KMS-11 (cell line): ENCODE measurements around the gene SULT4A1.

ENCODE experiments used
- H2AFZ ChIP-seq: fragments of 200-600 bp; sonication (generic); 2 replicates; pipeline ENCODE4 v1.6.1; 2016; ENCODE audit warnings: antibody characterized with exemption, mixed run types, low read depth
- H3K27ac ChIP-seq: fragments of 200-600 bp; sonication (generic); 2 replicates; pipeline ENCODE4 v1.6.1; 2016; ENCODE audit warnings: mild to moderate bottlenecking, mixed run types
- H3K27me3 ChIP-seq: fragments of 200-600 bp; sonication (generic); 2 replicates; pipeline ENCODE4 v1.6.1; 2017; ENCODE audit warnings: mild to moderate bottlenecking, low read depth, mixed run types, moderate library complexity; ENCODE audit not compliant: insufficient read depth
- H3K36me3 ChIP-seq: fragments of 200-600 bp; sonication (generic); 2 replicates; pipeline ENCODE4 v1.6.1; 2017; ENCODE audit warnings: mild to moderate bottlenecking, mixed run types; ENCODE audit not compliant: insufficient read depth
- H3K4me1 ChIP-seq: fragments of 200-600 bp; sonication (generic); 2 replicates; pipeline ENCODE4 v1.6.1; 2016; ENCODE audit warnings: mild to moderate bottlenecking, low read depth, mixed run types; ENCODE audit not compliant: poor library complexity, severe bottlenecking
- H3K4me2 ChIP-seq: fragments of 200-600 bp; sonication (generic); 2 replicates; pipeline ENCODE4 v1.7.0; 2016; ENCODE audit warnings: mild to moderate bottlenecking, mixed run types
- H3K4me3 ChIP-seq: fragments of 200-600 bp; sonication (generic); IDR thresholded peaks from 2 replicates; pipeline ENCODE4 v1.6.1; 2017; ENCODE audit warnings: low read depth, low read length, mixed read lengths; ENCODE audit not compliant: insufficient read depth
- H3K79me2 ChIP-seq: fragments of 200-600 bp; sonication (generic); 2 replicates; pipeline ENCODE4 v1.6.1; 2016; ENCODE audit warnings: low read depth, mixed run types; ENCODE audit not compliant: insufficient read depth
- H3K9ac ChIP-seq: fragments of 200-600 bp; sonication (generic); 2 replicates; pipeline ENCODE4 v1.6.1; 2016; ENCODE audit warnings: mild to moderate bottlenecking, mixed run types
- H4K20me1 ChIP-seq: fragments of 200-600 bp; sonication (generic); 2 replicates; pipeline ENCODE4 v1.6.1; 2016; ENCODE audit warnings: mild to moderate bottlenecking, mixed run types; ENCODE audit not compliant: insufficient read depth
- CTCF ChIP-seq: fragments of 200-600 bp; sonication (generic); conservative IDR thresholded peaks from 2 replicates; pipeline ENCODE4 v1.6.1; 2017; ENCODE audit warnings: low read depth, mild to moderate bottlenecking, antibody characterized with exemption, low read length, moderate library complexity, mixed read lengths

SULT4A1 gene

GRCh38 chr22:43839781-43840180 is 22.5 kb downstream of the SULT4A1 start:
- H3K27ac ChIP-seq, result no peak overlapping the region
- H3K4me2 ChIP-seq, result no peak overlapping the region
- H3K36me3 ChIP-seq, result no peaks in the 10 kb centered on the region
- H2AFZ ChIP-seq, result no peak overlapping the region
- no peak overlapping the region for H3K9ac ChIP-seq
- peaks cover 47% of the 10 kb centered on the region for H3K27me3 ChIP-seq
- TF ChIP-seq CTCF, result no peak
- no peaks in the 10 kb centered on the region for H3K79me2 ChIP-seq
- H3K4me3 ChIP-seq, result no peak overlapping the region
- no peaks in the 10 kb centered on the region for H4K20me1 ChIP-seq
- H3K4me1 ChIP-seq, result no peaks in the 10 kb centered on the region

- Histone ChIP-seq H2AFZ (no peak overlapping the region), H3K36me3 (no peaks in the 10 kb centered on the region), H3K27ac (no peak overlapping the region), H3K4me3 (no peak overlapping the region), H4K20me1 (no peaks in the 10 kb centered on the region), H3K4me1 (no peaks in the 10 kb centered on the region), H3K27me3 (peaks cover 41% of the 10 kb centered on the region; the same call in 1 of the 2 replicates), H3K9ac (no peak overlapping the region), H3K4me2 (no peak overlapping the region), H3K79me2 (no peaks in the 10 kb centered on the region)
- TF ChIP-seq CTCF, result no peak
Measured at GRCh38 chr22:43838571-43839307, 23.6 kb downstream of the SULT4A1 start.

GRCh38 chr22:43838161-43838560 is 24.2 kb downstream of the SULT4A1 start:
- no peaks in the 10 kb centered on the region for H4K20me1 ChIP-seq
- no peaks in the 10 kb centered on the region for H3K79me2 ChIP-seq
- H3K4me3 ChIP-seq, result no peak overlapping the region
- H3K27ac ChIP-seq, result no peak overlapping the region
- H3K4me2 ChIP-seq, result no peak overlapping the region
- TF ChIP-seq CTCF, result no peak
- H3K9ac ChIP-seq, result no peak overlapping the region
- H3K36me3 ChIP-seq, result no peaks in the 10 kb centered on the region
- no peak overlapping the region for H2AFZ ChIP-seq
- H3K27me3 ChIP-seq, result peaks cover 36% of the 10 kb centered on the region; the same call in 1 of the 2 replicates
- H3K4me1 ChIP-seq, result no peaks in the 10 kb centered on the region

- Histone ChIP-seq H4K20me1 (no peaks in the 10 kb centered on the region), H3K27me3 (peaks cover 31% of the 10 kb centered on the region; the same call in 1 of the 2 replicates), H3K79me2 (no peaks in the 10 kb centered on the region), H3K4me2 (no peak overlapping the region), H2AFZ (no peak overlapping the region), H3K4me3 (no peak overlapping the region), H3K27ac (no peak overlapping the region), H3K4me1 (no peaks in the 10 kb centered on the region), H3K9ac (no peak overlapping the region), H3K36me3 (no peaks in the 10 kb centered on the region)
- TF ChIP-seq CTCF, result no peak
Measured at GRCh38 chr22:43837666-43838065, 24.6 kb downstream of the SULT4A1 start.
